Measurements from ENCODE around the gene ABHD12. TPM values are rescaled to one million over a fixed set of nuclear protein-coding genes. Genes with fewer than 3 reads are reported as not detected.

The ABHD12 gene
- total RNA-seq, 1 experiment from 2014 or later: 60.1 TPM

DNA sequence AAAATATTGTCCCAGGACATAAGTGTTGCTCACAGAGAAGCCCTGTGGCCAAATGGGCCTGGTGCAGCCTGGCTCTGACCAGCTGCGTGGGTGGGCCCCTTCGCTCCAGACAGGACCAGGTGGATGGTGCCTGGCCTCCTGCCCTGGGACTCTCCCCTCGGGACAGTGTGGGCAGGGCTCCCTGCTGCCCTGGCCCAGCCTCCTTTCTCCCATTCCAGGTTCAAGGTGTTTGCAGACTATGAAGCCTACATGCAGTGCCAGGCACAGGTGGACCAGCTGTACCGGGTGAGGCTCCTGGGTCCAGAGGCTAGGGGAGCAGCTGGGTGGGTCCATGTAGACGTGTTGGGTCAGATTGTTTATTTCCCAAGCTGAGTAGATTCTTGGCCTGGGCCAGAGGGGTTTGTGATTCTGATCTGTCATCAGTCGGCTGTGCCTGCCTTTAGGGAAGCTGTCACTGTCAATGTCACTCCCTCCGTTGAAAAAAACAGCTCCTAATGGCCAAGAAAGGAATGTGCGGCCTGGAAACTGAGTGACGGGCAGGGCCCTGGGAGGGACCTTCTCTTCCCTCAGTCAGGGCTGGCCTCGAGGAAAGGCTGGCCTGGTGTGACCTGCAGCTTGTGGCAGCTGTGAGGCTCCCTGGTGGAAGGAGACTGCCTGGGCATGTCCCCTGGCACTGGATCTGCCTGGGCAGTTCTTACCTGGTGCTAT is 95.1 kb downstream of the ABHD12 start:
- H3K27me3 ChIP-seq (ENCODE audit: insufficient read depth, low read depth): no peaks in the 10 kb centered on the region
- H3F3A ChIP-seq (ENCODE audit: insufficient read depth, low read depth): peaks cover 60% of the 10 kb centered on the region
- H3K4me1 ChIP-seq (replicated peaks; ENCODE audit: insufficient read depth): no peaks in the 10 kb centered on the region
- no peaks in the 10 kb centered on the region for H3K79me2 ChIP-seq (ENCODE audit: low read depth)
- no peak overlapping the region for H3K4me3 ChIP-seq
- no peaks in the 10 kb centered on the region for H3K9me3 ChIP-seq (ENCODE audit: insufficient read depth, low read depth)
- no TSS peak for BruUV-seq (replicated peaks)
- no peak for DNase-seq
- intact Hi-C loops (cut with micrococcal nuclease; ENCODE audit: unreplicated experiment): loop anchor here (10.0 kb wide), 1 partner anchor 121 kb away; no protein-coding TSS in a partner anchor
- POLR2A ChIA-PET (ENCODE audit: unreplicated experiment): interaction anchor here (0.5 kb wide), 1 partner anchor 45 kb away, joined by 3 read pairs; no protein-coding TSS in a partner anchor
- H2AFZ ChIP-seq: no peak overlapping the region
- CTCF ChIA-PET: interaction anchor here (0.8 to 1.6 kb wide), 2 partner anchors 95 to 103 kb away, joined by 4 read pairs; partner anchors contain the start of gene ABHD12
- no peak for TF ChIP-seq EZH2 (IDR thresholded peaks at IDR 0.05; ENCODE audit: low read depth)
- TF ChIP-seq, protein P1, sequence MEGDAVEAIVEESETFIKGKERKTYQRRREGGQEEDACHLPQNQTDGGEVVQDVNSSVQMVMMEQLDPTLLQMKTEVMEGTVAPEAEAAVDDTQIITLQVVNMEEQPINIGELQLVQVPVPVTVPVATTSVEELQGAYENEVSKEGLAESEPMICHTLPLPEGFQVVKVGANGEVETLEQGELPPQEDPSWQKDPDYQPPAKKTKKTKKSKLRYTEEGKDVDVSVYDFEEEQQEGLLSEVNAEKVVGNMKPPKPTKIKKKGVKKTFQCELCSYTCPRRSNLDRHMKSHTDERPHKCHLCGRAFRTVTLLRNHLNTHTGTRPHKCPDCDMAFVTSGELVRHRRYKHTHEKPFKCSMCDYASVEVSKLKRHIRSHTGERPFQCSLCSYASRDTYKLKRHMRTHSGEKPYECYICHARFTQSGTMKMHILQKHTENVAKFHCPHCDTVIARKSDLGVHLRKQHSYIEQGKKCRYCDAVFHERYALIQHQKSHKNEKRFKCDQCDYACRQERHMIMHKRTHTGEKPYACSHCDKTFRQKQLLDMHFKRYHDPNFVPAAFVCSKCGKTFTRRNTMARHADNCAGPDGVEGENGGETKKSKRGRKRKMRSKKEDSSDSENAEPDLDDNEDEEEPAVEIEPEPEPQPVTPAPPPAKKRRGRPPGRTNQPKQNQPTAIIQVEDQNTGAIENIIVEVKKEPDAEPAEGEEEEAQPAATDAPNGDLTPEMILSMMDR (conservative IDR thresholded peaks at IDR 0.05): no peak
- no peaks in the 10 kb centered on the region for H3K9me2 ChIP-seq (ENCODE audit: insufficient read depth)
- H4K20me1 ChIP-seq (ENCODE audit: insufficient read depth): no peaks in the 10 kb centered on the region; the same call in none of the 2 replicates
- no peak overlapping the region for H3K4me2 ChIP-seq
- no peak overlapping the region for H3K27ac ChIP-seq
- H3K36me3 ChIP-seq (ENCODE audit: low read depth): peaks cover 10% of the 10 kb centered on the region; the same call in 1 of the 2 replicates

DNA sequence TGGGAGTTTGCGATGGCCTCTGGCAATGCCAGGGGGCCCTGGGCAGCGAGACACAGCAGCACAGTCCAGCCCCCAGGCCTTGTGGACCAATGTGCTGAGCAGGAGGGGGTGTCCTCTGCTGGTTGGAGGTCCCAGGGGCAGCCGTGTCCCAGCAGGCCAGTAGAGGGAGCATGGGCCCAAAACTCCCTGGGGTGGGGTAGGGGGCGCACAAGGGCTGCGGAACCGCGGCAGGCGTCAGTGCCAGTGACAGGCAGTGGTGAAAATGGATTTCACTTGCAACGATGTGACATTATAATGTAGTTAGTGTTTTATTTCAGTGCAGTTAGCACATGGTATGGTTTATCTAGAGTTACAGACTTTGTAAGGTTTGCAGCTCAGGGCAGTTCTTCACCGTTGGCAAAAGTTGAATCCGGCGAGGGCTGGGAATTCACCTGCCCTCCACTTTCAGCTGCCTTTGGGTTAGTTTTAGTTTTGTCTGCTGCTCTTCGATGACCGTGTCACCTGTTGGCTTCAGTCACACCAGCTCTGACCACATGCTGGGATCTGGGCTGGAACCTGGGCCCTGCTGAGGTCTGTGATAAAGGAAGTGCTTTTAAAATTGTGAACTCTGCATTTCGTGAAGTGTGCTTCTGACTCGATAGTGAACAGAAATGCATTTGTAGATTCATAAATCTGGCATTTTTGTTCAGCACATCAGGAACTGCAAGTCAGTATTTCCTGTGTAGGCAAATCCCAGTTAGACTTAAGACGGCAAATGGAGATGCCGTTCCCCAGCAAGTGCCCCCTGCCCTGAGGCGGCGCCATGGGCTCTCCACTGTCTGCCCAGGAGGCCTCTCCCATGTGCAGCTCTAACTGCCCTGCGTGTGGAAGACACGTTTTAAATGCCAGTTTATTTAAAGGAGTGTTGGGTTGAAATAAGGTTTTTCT is 95.9 kb downstream of the ABHD12 start:
- Histone ChIP-seq H2AFZ (no peak overlapping the region), H3K79me2 (ENCODE audit: low read depth) (no peaks in the 10 kb centered on the region), H3K4me1 (replicated peaks; ENCODE audit: insufficient read depth) (no peaks in the 10 kb centered on the region), H3K9me2 (ENCODE audit: insufficient read depth) (no peaks in the 10 kb centered on the region), H3K36me3 (ENCODE audit: low read depth) (peaks cover 10% of the 10 kb centered on the region; the same call in 1 of the 2 replicates), H3K27ac (no peak overlapping the region), H3K9me3 (ENCODE audit: insufficient read depth, low read depth) (no peaks in the 10 kb centered on the region), H3K27me3 (ENCODE audit: insufficient read depth, low read depth) (no peaks in the 10 kb centered on the region), H3K4me3 (no peak overlapping the region), H3K4me2 (no peak overlapping the region), H3F3A (ENCODE audit: insufficient read depth, low read depth) (peaks cover 52% of the 10 kb centered on the region), H4K20me1 (ENCODE audit: insufficient read depth) (no peaks in the 10 kb centered on the region; the same call in none of the 2 replicates)
- TF ChIP-seq, protein P1 (conservative IDR thresholded peaks at IDR 0.05): peak; percentile 64
- TF ChIP-seq EZH2 (IDR thresholded peaks at IDR 0.05; ENCODE audit: low read depth): no peak
- DNase-seq: peak in 1 of 2 experiments; percentile 51
- BruUV-seq (replicated peaks): no TSS peak
- intact Hi-C loops (cut with micrococcal nuclease; ENCODE audit: unreplicated experiment): loop anchor here (1.0 to 10.0 kb wide), 2 partner anchors 105 to 120 kb away; no protein-coding TSS in a partner anchor
- POLR2A ChIA-PET (ENCODE audit: unreplicated experiment): no interaction called here
- CTCF ChIA-PET: interaction anchor here (0.8 to 1.6 kb wide), 2 partner anchors 96 to 104 kb away, joined by 4 read pairs; partner anchors contain the start of gene ABHD12

DNA sequence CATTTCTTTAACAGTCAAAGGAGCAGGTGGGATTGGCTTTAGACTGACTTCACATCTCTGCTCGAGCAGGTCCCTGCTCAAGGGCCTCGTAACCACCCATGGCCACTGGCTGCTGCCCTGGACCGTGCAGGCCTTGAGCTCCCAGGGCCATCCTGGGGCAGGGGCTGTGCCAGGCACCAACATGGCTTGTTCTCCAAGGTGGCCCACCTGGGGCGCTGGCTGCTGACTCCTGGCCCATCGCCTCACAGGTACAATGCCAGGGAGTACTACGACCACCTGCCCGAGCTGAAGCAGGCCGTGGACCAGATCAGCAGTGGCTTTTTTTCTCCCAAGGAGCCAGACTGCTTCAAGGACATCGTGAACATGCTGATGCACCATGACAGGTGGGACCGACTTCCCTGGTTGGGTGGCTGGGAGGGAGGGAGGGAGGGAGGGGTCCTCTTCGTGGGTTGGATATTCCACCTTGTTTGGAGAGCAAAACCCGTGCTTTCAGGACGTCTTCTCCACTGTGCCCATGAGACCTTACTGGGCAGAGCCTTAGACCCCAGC is 96.7 kb downstream of the ABHD12 start:
- no peaks in the 10 kb centered on the region for H3K79me2 ChIP-seq (ENCODE audit: low read depth)
- ChIA-PET POLR2A (ENCODE audit: unreplicated experiment) (no interaction called here), CTCF (interaction anchor here (1.1 kb wide), 1 partner anchor 105 kb away, joined by 4 read pairs; no protein-coding TSS in a partner anchor)
- H3K4me1 ChIP-seq (replicated peaks; ENCODE audit: insufficient read depth): no peaks in the 10 kb centered on the region
- H3F3A ChIP-seq (ENCODE audit: insufficient read depth, low read depth): peaks cover 44% of the 10 kb centered on the region
- intact Hi-C loops (cut with micrococcal nuclease; ENCODE audit: unreplicated experiment): loop anchor here (1.0 to 10.0 kb wide), 2 partner anchors 105 to 119 kb away; no protein-coding TSS in a partner anchor
- H2AFZ ChIP-seq: no peak overlapping the region
- H3K27me3 ChIP-seq (ENCODE audit: insufficient read depth, low read depth): no peaks in the 10 kb centered on the region
- no peaks in the 10 kb centered on the region for H3K9me3 ChIP-seq (ENCODE audit: insufficient read depth, low read depth)
- no peaks in the 10 kb centered on the region; the same call in none of the 2 replicates for H4K20me1 ChIP-seq (ENCODE audit: insufficient read depth)
- BruUV-seq (replicated peaks): no TSS peak
- H3K4me2 ChIP-seq: no peak overlapping the region
- H3K27ac ChIP-seq: no peak overlapping the region
- H3K4me3 ChIP-seq: no peak overlapping the region
- no peak for TF ChIP-seq EZH2 (IDR thresholded peaks at IDR 0.05; ENCODE audit: low read depth)
- TF ChIP-seq, protein P1 (conservative IDR thresholded peaks at IDR 0.05): no peak
- no peak for DNase-seq
- H3K9me2 ChIP-seq (ENCODE audit: insufficient read depth): no peaks in the 10 kb centered on the region
- peaks cover 10% of the 10 kb centered on the region; the same call in 1 of the 2 replicates for H3K36me3 ChIP-seq (ENCODE audit: low read depth)

Data from PC-9 (cell line).